ENCODE results near the gene KCNQ4.

DNA sequence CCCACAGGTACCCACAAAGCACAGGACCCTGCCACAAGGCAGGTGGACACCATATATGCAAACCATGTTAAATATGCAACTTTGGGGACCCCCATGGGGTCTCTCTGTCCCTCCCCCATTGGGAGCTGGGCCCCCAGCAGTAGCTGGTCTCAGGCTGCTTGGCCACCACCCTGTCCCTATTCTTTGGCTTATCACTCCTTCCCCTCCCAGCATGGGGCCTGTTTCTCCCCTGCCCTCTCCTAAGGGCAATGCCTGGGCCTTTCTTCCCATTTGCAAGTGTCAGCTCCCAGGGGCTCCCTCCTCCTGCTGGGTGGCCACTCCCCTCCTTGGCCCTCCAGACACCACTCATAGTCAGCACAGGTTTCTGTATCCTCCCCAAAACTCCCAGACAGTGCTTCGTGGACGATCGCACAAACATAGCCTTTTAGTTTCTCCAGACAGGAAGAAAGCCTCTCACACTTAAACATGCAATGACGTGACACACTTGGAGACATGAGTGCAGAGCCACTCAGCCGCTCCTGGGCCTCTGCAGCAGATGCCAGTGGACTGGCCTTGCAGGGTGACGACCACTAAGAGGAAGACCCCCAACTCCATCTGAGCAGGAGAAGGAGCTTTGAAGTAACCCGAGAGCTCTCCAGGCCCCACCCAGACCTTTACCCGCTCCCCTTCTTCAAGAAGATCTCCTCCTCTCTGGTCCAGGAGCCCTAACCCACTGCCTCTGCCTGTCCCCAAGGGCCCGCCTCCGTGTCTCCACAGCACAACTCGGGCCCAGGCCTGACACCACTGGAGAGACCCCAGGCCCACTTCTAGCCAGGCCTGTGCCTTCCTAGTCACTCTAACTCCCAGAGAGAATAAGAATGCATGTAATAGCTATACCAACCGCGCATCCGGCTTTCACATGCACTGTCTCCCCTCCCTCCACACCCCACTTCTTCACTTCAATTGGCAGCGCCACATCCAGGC, 55.7 kb downstream of the KCNQ4 start:
- TF ChIP-seq, protein P1, sequence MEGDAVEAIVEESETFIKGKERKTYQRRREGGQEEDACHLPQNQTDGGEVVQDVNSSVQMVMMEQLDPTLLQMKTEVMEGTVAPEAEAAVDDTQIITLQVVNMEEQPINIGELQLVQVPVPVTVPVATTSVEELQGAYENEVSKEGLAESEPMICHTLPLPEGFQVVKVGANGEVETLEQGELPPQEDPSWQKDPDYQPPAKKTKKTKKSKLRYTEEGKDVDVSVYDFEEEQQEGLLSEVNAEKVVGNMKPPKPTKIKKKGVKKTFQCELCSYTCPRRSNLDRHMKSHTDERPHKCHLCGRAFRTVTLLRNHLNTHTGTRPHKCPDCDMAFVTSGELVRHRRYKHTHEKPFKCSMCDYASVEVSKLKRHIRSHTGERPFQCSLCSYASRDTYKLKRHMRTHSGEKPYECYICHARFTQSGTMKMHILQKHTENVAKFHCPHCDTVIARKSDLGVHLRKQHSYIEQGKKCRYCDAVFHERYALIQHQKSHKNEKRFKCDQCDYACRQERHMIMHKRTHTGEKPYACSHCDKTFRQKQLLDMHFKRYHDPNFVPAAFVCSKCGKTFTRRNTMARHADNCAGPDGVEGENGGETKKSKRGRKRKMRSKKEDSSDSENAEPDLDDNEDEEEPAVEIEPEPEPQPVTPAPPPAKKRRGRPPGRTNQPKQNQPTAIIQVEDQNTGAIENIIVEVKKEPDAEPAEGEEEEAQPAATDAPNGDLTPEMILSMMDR (IDR thresholded peaks at IDR 0.05; ENCODE audit: extremely low read depth in 1 of 2, insufficient read depth in 1 of 2, low read depth in 1 of 2, low read length in 2 of 2): no peak
- no peak for TF ChIP-seq MYC (IDR thresholded peaks at IDR 0.05; ENCODE audit: low read depth, low read length)
- TF ChIP-seq JUN (IDR thresholded peaks at IDR 0.05; ENCODE audit: borderline replicate concordance, insufficient read depth, insufficient read length, low read depth): no peak
- no peak for TF ChIP-seq POLR2A (IDR thresholded peaks at IDR 0.05; ENCODE audit: low read depth, low read length)
- TF ChIP-seq EZH2 (IDR thresholded peaks at IDR 0.05; ENCODE audit: borderline replicate concordance, low read depth, low read length, severe bottlenecking): no peak
- no peak for TF ChIP-seq POLR2AphosphoS5 (IDR thresholded peaks at IDR 0.05; ENCODE audit: insufficient read depth, low read depth, low read length)
- TF ChIP-seq, protein P2, sequence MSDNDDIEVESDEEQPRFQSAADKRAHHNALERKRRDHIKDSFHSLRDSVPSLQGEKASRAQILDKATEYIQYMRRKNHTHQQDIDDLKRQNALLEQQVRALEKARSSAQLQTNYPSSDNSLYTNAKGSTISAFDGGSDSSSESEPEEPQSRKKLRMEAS (IDR thresholded peaks at IDR 0.05; ENCODE audit: insufficient read depth, insufficient read length): no peak
